HG03103 (cell line): ENCODE data around the gene FKBP1C.
"Not testable (repeated sequence)": the region's sequence is repeated elsewhere in the genome, so short reads cannot be mapped to it uniquely, and the experiment has no call there.

ENCODE experiments used
- ATAC-seq: cut with Tn5 transposase; IDR thresholded peaks from one replicate; pipeline ENCODE4 v1.9.1; 2021; ENCODE audit warnings: low read depth; ENCODE audit not compliant: unreplicated experiment

Gene FKBP1C

DNA sequence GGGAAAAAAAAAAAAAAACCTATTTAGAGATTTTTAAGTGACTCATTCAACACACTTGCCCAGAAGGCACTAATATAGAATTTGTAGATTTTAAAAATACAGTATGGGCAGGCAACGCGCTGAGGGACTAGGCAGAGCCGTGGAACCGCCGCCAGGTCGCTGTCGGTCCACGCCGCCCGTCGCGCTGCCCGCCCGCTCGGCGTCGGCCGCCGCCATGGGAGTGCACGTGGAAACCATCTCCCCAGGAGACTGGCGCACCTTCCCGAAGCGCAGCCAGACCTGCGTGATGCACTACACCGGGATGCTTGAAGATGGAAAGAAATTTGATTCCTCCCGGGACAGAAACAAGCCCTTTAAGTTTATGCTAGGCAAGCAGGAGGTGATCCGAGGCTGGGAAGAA, at the start of gene FKBP1C:
Gene FKBP1C, plus strand, starts transcription at position 127 of the 400 bp plus-strand sequence.
- not testable (repeated sequence) for ATAC-seq

DNA sequence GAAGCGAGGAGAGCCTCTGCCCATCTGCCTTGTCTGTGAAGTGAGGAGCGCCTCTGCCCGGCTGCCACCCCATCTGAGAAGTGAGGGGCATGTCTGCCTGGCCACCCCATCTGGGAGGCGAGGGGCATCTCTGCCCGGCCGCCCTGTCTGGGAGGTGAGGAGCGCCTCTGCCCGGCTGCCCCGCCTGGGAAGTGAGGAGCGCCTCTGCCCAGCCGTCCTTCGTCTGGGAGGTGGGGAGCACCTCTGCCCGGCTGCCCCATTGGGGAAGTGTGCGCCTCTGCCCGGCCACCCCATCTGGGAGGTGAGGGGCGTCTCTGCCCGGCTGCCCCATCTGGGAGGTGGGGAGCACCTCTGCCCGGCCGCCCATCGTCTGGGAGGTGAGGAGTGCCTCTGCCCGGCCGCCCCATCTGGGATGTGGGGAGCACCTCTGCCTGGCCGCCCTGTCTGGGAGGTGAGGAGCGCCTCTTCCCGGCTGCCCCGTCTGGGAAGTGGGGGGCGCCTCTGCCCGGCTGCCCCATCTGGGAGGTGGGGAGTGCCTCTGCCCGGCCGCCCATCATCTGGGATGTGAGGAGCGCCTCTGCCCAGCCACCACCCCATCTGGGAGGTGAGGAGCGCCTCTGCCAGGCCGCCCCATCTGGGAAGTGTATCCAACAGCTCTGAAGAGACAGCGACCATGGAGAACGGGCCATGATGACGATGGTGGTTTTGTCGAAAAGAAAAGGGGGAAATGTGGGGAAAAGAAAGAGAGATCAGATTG, 47.0 kb upstream of the FKBP1C start:
- ATAC-seq = not testable (repeated sequence)

DNA sequence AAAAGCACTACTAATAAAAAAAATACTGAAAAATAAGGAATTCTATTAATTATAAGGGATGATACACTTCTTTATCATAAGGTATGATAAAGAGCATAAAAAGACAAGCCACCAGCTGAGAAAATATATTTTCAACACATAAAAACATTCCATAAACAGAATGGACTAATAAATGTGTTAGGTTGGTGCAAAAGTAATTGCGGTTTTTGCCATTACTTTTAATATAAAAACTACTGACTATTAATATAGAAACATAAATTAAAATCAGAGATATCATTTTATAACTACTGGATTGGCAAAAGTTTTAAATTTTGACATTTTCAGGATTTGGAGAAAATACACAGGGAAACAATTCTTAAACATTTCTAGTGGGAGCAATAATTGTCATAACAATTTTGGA, 37.1 kb upstream of the FKBP1C start:
- no peak for ATAC-seq

DNA sequence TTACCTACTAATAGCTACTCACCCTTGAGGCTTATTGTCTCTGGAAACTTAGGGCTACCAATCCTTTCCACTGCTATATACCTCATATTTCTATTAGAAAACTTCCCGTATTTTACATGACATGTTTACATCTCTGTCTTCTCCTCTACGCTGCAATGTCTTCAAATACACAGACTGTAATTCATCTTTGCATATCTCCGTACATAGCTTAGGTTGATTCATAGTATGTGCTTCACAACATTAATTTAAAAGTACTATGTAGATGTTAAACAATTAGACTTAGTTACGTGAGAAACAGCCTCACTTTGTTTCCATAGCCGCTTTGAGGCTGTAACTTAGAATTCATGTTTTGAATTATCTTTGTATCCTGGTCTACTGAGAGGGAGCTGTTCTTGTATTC, 35.1 kb upstream of the FKBP1C start:
- no peak for ATAC-seq

DNA sequence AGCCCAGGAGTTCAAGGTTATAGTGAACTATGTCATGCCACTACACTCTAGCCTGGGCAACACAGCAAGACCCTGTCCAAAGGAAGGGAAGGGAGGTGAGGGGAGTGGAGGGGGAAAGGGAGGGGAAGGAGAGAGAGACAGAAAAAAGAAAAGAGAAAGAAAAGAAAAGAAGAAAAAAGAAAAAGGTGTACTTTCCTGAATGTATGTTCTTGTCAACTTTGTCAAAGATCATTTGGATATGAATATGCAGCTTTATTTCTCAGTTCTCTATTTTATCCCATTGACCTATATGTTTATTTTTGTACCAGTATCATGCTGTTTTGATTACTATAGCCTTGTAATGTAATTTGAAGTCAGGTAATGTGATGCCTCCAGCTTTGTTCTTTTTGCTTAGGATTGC, 30.9 kb upstream of the FKBP1C start:
- ATAC-seq = no peak

DNA sequence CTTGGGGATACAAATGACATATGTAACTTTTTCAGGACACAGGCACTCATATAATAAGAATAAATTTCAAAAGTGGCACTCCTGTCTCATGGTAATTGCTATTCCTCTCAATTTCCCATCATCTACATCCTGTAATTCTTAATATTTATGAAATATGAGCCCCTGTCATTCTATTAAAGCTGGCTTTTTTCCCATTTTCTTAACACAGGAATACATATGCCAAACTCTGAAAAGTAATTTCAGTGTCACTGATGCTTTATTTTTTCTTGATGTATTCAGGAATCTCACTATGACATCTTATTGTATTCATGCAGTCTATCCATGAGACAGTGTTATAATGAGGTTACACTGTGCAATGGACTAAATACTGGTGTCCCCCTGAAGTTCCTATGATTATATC, 24.3 kb upstream of the FKBP1C start:
- ATAC-seq = no peak

DNA sequence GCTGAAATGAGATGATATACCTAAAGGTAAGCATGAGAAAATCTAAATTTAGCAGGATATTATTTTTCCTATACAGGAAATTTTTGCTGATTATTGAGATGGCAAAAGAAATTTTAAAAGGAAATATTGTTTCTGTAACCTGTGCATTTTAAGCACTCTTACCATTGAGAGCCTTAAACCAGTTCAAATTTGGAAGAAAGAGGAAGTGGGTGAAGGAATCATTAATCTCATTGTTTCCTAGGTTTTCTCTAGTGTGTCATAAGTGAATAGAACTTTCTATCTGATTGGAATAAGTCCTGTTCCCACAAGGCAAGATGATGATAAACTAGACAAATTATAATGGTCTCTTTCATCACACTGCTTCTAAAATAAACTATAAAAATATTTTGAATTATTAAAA, 22.4 kb upstream of the FKBP1C start:
- no peak for ATAC-seq

DNA sequence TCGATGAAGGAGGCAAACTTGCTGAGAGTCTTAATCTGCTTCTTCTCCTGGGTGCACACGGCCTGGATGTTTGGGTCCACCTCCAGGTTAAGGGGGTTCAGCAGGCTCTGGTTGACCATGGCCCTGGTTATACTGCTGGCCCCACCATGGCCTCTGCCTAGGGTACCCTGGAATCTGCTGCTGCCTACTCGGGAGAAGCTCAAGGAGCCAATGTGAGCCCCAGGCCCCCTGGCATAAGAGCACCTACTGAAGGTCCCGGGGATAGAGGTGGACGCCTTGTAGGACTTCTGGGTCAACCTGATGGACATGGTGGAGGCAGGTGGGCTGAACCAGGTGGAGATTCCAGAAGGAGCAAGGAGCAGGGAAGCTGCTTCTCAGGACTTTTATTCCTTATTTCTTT, 17.9 kb upstream of the FKBP1C start:
- ATAC-seq = no peak

DNA sequence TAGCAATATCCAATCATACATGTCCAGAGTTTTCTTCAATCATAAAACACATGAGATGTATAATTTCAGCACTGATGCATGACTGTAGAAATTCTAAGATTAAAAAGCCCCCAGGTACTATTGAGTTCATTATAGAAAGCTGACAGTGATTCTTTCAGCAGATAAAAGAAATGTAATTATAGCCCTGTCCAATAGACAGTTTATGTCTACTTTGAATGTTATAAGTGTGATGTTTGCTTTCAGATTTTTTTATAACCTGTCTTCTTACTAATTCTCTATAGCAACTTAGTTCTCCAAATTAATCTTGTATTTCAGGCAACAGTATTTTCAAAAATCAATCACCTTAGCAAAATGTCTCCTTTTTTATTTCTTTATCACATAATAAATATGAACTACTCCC, 13.5 kb upstream of the FKBP1C start:
- no peak for ATAC-seq

DNA sequence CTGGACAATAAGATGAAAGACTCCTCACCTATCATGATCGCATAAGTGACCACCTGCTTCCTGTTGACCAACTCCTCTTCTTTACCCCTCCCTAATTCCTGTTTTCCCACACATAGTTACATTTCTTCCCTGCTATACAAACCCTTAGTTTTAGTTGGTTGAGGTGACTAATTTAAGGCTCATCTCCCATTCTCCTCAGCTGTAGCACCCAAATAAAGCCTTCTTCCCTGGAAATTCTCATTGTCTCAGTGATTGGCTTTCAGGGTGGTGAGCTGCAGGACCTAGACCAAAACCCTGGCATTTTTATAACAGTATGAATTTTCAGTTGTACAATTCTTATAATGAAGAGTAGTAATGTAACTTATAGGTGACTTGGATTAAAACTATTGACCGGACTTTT, 2.1 kb downstream of the FKBP1C start:
- ATAC-seq = no peak

DNA sequence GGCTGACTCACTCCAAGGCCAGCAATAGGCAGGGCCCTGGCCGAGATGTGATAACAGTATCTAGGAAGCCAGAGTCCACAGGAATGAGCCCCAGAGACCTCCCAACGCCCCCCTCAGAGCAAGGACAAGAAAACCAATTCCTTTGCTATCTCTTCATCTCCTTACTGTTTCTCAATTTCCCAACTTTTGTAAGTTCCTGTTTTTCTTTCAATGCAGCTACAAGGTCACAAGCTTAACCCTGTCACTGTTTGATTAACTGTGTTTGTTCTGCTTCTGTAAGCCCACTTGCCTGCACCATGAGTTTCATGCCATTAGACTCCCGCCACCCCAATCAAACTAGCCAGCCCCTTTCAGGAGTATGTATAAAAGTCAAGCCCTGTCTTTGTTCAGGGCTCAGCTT, 3.5 kb downstream of the FKBP1C start:
- no peak for ATAC-seq

DNA sequence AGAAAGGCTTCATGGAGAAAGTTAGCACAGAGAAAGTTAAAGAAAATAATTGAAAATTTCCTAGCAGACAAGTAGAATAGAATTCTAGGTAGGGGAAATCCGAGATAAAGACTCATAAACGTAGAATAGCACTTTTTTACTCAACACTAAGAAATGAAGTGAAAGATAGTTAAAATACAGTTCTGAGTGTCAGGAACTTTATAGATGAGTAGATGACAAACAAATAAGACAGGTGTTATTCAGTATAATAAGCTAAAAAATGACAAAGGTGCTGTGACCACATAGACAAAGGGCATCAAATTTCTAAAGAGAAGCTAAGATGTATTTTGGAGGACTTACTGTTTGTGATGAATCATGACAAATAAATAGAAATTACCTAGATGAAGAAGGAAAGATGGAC, 12.9 kb downstream of the FKBP1C start:
- ATAC-seq = no peak

DNA sequence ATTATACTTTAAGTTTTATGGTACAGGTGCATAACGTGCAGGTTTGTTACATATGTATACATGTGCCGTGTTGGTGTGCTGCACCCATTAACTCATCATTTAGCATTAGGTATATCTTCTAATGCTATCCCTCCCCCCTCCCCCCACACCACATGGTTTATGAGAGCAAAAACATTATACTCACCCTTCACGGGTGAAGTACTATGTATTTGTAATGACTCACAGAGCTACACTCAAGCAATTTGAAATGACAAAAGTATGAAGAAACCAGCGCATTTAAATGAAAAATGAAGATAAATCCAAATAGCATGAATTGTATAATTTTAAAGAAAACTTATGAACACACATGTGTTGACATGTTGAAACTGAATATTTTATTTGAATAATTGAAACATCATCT, 14.7 kb downstream of the FKBP1C start:
- not testable (repeated sequence) for ATAC-seq

DNA sequence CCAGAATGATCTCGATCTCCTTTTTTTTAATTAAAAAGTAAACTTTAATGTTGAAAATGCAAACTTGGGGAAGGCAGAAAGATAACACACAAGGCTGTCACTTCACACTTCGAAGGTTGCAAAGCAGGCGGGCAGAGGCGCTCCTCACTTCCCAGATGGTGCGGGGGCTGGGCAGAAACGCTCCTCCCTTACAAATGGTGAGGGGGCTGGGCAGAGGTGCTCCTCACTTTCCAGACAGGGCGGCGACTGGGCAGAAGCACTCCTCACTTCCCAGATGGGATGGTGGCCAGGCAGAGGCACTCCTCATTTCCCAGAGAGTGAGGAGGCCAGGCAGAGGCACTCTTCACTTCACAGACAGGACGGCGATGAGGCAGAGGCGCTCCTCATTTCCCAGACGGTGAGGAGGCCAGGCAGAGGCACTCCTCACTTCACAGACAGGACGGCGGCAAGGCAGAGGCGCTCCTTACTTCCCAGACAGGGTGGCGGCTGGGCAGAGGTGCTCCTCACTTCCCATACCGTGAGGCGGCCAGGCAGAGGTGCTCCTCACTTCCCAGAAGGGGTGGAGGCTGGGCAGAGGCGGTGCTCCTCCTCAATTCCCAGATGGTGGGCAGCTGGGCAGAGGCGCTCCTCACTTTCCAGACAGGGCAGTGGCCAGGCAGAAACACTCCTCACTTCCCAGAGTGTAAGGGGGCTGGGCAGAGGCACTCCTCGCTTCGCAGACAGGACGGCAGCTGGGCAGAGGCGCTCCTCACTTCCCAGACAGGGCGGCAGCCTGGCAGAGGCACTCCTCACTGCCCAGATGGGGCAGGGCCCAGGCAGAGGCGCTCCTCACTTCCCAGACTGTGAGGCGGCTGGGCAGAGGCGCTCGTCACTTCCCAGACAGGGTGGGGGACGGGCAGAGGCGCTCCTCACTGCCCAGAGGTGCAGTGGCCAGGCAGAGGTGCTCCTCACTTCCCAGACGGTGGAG, 16.9 kb downstream of the FKBP1C start:
- ATAC-seq = not testable (repeated sequence)

DNA sequence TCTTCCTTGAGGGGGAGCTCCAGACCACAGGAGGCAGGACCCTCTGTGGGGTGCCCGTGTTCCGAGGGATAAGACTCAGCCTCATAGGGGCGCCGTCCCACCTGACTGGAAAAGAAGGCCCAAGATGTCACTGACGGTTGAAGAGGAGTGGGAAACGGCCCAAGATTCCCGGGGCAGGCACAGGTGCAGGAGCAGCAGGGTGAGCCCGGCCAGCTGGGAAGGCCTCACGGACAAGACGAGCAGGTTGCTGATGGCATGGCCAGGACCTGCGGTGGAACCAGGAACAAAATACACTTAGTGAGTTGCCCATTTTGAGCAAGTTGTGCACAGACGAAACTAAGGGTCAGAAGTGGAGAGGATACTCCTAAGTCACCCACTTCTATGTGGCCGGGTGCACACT, 18.8 kb downstream of the FKBP1C start:
- not testable (repeated sequence) for ATAC-seq

DNA sequence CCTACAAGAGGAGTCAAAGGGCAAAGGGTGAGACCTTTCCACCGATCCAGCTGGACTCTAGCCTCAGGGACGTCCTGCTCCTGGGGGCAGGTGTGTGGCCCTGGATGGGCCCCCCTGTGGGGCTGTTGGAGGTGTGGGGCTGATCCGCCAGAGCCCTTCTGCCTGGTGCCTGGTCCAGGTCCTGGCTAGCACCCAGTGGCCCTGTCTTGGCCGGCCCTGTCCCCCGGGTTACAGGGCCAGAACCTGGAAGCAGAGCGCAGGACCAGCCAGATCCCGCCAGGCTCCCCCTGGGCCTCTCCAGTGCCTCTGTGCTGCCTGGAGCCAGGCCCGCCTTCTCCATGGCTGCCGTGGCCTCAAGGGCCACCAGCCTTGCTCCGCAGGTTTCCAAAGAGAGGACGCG, 19.2 kb downstream of the FKBP1C start:
- not testable (repeated sequence) for ATAC-seq

DNA sequence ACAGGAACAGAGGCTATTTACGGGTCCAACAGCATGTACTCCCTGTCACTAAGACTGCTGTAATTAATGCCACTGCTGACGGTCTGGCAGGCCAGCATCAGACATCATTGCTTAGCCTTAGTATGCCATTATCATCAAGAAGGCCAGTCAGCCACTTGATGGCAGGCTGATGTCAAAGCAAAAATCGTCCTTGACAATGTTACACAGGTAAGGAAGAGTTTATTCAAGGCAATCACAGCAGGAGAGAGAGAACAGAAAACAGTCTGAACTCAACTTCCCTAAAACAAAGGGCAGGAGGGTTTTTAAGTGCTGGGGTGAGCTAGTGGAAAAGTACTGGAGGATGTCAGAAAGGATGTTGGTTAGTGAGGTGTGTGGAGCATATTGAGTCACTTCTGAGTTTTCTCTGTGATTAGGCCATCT, 25.1 kb downstream of the FKBP1C start:
- ATAC-seq = no peak

DNA sequence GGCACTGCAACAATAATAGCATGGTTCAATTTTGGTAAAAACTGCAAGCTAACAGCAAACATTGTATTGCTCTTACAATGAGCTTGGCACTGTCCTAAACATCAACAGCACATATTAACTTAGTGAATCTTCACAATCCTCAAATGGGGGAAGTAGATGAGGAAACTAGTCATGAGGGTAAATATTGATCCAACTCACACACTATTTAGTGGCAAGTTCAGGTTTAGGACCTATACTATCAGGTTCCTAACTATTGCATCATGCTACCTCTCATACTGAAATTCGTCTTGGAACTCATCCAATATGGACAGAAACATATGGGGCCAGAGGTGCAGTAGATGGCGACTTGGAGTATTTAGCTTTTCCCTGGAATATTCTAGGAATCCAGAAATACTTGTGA, 34.2 kb downstream of the FKBP1C start:
- no peak for ATAC-seq

DNA sequence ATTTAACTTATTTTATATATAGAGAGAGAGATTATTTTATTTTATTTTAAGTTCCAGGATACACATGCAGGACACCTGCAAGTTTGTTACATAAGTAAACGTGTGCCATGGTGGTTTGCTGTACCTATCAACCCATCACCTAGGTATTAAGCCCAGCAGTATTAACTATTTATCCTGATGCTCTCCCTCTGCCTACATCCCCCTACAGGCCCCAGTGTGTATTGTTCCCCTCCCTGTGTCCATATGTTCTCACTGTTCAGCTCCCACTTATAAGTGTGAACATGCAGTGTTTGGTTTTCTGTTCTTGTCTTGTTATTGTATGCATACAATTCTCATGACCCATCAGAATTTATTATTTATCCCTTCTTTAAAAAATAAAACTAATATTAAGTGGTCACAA, 34.6 kb downstream of the FKBP1C start:
- no peak for ATAC-seq

DNA sequence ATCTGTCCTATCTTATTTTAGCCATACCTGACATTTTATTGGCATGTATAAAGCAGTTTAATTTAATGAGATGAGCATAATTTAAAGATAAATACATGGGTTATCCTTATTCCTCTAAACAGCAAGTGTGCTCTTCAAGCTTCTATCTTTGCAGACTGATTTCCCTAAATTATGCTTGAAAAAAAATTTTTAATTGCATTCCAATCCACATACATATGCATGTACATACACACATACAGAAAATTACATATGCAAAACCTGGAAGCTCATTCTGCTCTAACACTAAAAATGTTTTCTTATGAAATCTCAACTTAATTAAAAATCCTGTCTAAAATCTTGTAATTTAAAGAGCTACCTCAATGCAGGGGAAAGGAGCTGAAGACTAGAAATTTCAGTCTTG, 35.3 kb downstream of the FKBP1C start:
- ATAC-seq = no peak

DNA sequence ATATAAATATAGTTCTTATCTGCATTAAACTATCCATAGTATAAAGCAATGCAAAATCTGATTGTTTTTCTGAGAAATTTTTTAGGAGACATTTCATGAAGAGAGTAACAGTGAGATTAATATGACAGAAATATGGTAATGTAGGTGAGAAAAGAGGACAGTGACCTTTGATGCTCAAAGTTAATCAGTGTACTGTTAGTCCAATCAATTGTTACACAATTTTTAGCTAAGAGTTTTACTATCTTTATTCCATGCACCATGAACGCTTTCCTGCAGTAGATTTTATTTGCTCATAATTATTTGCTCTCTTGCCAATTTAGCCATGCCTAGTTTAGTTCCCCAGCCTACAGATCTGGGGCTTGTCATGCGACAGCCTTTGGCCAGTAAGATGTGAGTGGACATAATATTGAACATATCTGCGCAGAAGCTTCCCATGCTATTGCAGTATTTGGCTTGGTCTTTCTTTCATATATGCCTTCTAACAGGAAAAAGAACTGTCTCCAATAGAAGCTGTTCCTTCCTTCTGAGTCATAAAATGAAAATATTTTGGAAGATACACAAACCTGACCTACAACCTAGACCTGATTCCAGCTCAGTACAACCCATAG, 38.7 kb downstream of the FKBP1C start:
- ATAC-seq = no peak
